ENCODE data around the gene VSIG10. TPM values are rescaled to one million over a fixed set of nuclear protein-coding genes. Genes with fewer than 3 reads are reported as not detected.

Gene VSIG10
- total and polyA plus RNA-seq, 2 of the 13 experiments (the other 11 are each of a cell fraction or from before 2014, with no cell fraction given), result 25.6 to 42.5 TPM

- Histone ChIP-seq H3K79me2 (ENCODE audit: insufficient read depth, low read length) (peaks cover 2% of the 10 kb centered on the region), H3K4me3 (replicated peaks in 1 of 3; ENCODE audit: insufficient read depth in 1 of 3, low read depth in 2 of 3, low read length in 3 of 3) (no peak overlapping the region), H3K4me1 (ENCODE audit: insufficient read depth, low read length) (peaks cover 80% of the 10 kb centered on the region), H3K9ac (ENCODE audit: insufficient read depth, low read depth, low read length) (0 out of 2 replicates have a peak overlapping the region, but pooled peaks have one; percentile 32), H3K36me3 (replicated peaks in 1 of 2; ENCODE audit: control insufficient read depth in 1 of 2, insufficient read depth in 2 of 2, low read length in 2 of 2) (no peaks in the 10 kb centered on the region; a peak in 1 of 5 replicates), H3K4me2 (ENCODE audit: low read depth, low read length) (peak overlapping the region; percentile 34), H4K20me1 (ENCODE audit: insufficient read depth, low read length) (no peaks in the 10 kb centered on the region), H3K9me3 (ENCODE audit: low read length) (no peaks in the 10 kb centered on the region), H2AFZ (ENCODE audit: low read length) (no peak overlapping the region), H3K27me3 (ENCODE audit: control insufficient read depth in 1 of 2, insufficient read depth in 2 of 2, low read length in 2 of 2) (no peaks in the 10 kb centered on the region), H3K27ac (ENCODE audit: extremely low read length, insufficient read depth, low read length) (peak overlapping the region; percentile 76)
- BruUV-seq (replicated peaks), result no TSS peak
- DNase-seq (ENCODE audit: low spot score) (peak; percentile 66), ATAC-seq (peak; percentile 85), FAIRE-seq (peak; percentile 15)
- POLR2A ChIA-PET, result interaction anchor here (5.3 kb wide), 1 partner anchor 11 kb away, joined by 103 read pairs; the partner anchor contains the start of gene PEBP1
- 72% methylated on average over 5 of the region's 13 CpGs for WGBS (ENCODE audit: low lambda C conversion rate)
- CTCF ChIA-PET (ENCODE audit: low intra/inter-chr PET ratio, low total read pairs), result no interaction called here
- in situ Hi-C loops (cut with HindIII; ENCODE audit: extremely low pct_ligation_motif_present, low pct_unique_long_range_greater_than_20kb) (no loop called here), intact Hi-C loops (cut with micrococcal nuclease; ENCODE audit: unreplicated experiment) (no loop called here)
- TF ChIP-seq SKI (IDR thresholded peaks at IDR 0.05; ENCODE audit: partially characterized antibody) (peak; percentile 48), ATF7-NPFF (CRISPR knock-in tag; IDR thresholded peaks at IDR 0.05; ENCODE audit: low read depth) (0 out of 2 replicates have a peak, but pooled peaks have one; percentile 34), HMG20B (CRISPR knock-in tag; conservative IDR thresholded peaks at IDR 0.05) (peak; percentile 52; the same call in 1 of the 2 replicates), MYNN (CRISPR knock-in tag; IDR thresholded peaks at IDR 0.05; ENCODE audit: low read depth) (0 out of 2 replicates have a peak, but pooled peaks have one; percentile 52), CC2D1A (CRISPR knock-in tag; IDR thresholded peaks at IDR 0.05) (0 out of 2 replicates have a peak, but pooled peaks have one; percentile 69), RXRA (CRISPR knock-in tag; IDR thresholded peaks at IDR 0.05) (peak; percentile 59), ZNF780A (CRISPR knock-in tag; IDR thresholded peaks at IDR 0.05) (no peak), ZNF543 (CRISPR knock-in tag; IDR thresholded peaks at IDR 0.05) (peak; percentile 60; the same call in 1 of the 2 replicates), ZFP1 (CRISPR knock-in tag; IDR thresholded peaks at IDR 0.05) (no peak), PHB2 (IDR thresholded peaks at IDR 0.05; ENCODE audit: partially characterized antibody) (no peak), RBAK (CRISPR knock-in tag; IDR thresholded peaks at IDR 0.05) (no peak), MIXL1 (CRISPR knock-in tag; IDR thresholded peaks at IDR 0.05) (0 out of 2 replicates have a peak, but pooled peaks have one; percentile 47), TBX2 (CRISPR knock-in tag; IDR thresholded peaks at IDR 0.05; ENCODE audit: borderline replicate concordance) (peak; percentile 33; the same call in 1 of the 2 replicates), ASH2L (IDR thresholded peaks at IDR 0.05; ENCODE audit: insufficient read length, low read depth, low read length) (peak; percentile 23), HNF4A (CRISPR knock-in tag; IDR thresholded peaks at IDR 0.05) (peak; percentile 87), CREM (IDR thresholded peaks at IDR 0.05) (peak; percentile 60; the same call in 1 of the 2 replicates), CREM (CRISPR knock-in tag; IDR thresholded peaks at IDR 0.05) (no peak), ZSCAN5A (CRISPR knock-in tag; IDR thresholded peaks at IDR 0.05; ENCODE audit: borderline replicate concordance) (no peak), GATA4 (IDR thresholded peaks at IDR 0.05; ENCODE audit: borderline replicate concordance, low read depth) (0 out of 2 replicates have a peak, but pooled peaks have one; percentile 41), ZNF556 (CRISPR knock-in tag; IDR thresholded peaks at IDR 0.05; ENCODE audit: borderline replicate concordance) (peak; percentile 82; the same call in 1 of the 2 replicates)
- TF ChIP-seq, protein P1, sequence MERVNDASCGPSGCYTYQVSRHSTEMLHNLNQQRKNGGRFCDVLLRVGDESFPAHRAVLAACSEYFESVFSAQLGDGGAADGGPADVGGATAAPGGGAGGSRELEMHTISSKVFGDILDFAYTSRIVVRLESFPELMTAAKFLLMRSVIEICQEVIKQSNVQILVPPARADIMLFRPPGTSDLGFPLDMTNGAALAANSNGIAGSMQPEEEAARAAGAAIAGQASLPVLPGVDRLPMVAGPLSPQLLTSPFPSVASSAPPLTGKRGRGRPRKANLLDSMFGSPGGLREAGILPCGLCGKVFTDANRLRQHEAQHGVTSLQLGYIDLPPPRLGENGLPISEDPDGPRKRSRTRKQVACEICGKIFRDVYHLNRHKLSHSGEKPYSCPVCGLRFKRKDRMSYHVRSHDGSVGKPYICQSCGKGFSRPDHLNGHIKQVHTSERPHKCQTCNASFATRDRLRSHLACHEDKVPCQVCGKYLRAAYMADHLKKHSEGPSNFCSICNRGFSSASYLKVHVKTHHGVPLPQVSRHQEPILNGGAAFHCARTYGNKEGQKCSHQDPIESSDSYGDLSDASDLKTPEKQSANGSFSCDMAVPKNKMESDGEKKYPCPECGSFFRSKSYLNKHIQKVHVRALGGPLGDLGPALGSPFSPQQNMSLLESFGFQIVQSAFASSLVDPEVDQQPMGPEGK (CRISPR knock-in tag; IDR thresholded peaks at IDR 0.05), result peak; percentile 51; the same call in 1 of the 2 replicates
- TF ChIP-seq, protein P2, sequence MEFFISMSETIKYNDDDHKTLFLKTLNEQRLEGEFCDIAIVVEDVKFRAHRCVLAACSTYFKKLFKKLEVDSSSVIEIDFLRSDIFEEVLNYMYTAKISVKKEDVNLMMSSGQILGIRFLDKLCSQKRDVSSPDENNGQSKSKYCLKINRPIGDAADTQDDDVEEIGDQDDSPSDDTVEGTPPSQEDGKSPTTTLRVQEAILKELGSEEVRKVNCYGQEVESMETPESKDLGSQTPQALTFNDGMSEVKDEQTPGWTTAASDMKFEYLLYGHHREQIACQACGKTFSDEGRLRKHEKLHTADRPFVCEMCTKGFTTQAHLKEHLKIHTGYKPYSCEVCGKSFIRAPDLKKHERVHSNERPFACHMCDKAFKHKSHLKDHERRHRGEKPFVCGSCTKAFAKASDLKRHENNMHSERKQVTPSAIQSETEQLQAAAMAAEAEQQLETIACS (CRISPR knock-in tag; IDR thresholded peaks at IDR 0.05), result no peak
Observed at GRCh38 chr12:118126119-118126757, 22.4 kb upstream of the VSIG10 start.
